Colonic mucosa (tissue), 4 donors: ENCODE data around the gene GPR4. TPM values are rescaled to one million over a fixed set of nuclear protein-coding genes. Genes with fewer than 3 reads are reported as not detected.
A peak's percentile ranks its signal among the peaks of the same experiment; 100 is the strongest.

Source experiments
- DNase-seq: peaks from one replicate; pipeline ENCODE4 v3.0.0-alpha.2; 2020
- H3K27ac ChIP-seq: fragments of 200-600 bp; one replicate; pipeline ENCODE4 v1.8.0; 2021
- H3K27me3 ChIP-seq: fragments of 200-600 bp; one replicate; pipeline ENCODE4 v1.8.0; 2021
- H3K36me3 ChIP-seq: fragments of 200-600 bp; one replicate; pipeline ENCODE4 v1.8.0; 2021
- H3K4me1 ChIP-seq: fragments of 200-600 bp; one replicate; pipeline ENCODE4 v1.8.0; 2021; ENCODE audit warnings: mild to moderate bottlenecking
- H3K4me3 ChIP-seq: fragments of 200-600 bp; one replicate; pipeline ENCODE4 v1.8.0; 2021
- H3K9ac ChIP-seq, 2 donors: one replicate each; pipeline ENCODE4 v1.7.0; 2013; ENCODE audit warnings: control low read depth in 2 of 2, low read depth in 2 of 2, low read length in 2 of 2
- H3K9me3 ChIP-seq: fragments of 200-600 bp; one replicate; pipeline ENCODE4 v1.8.0; 2021
- intact Hi-C: fragments of 100-400 bp; cut with DNase I; formaldehyde crosslinking; loops from one replicate; pipeline ENCODE4 v1.14.1; 2022
- total RNA-seq, 2 donors: library from RNA; stranded (reverse); fragmentation: NEBNext Ultra II Directional in 1 of 2; extraction: Animal tissue kit (Norgen Biotek cat#: 25700) in 1 of 2; gene quantifications; one replicate each; pipeline ENCODE4 v1.2.1, GENCODE V29; 2021
- TF ChIP-seq, protein P1 (sequence below): fragments of 200-600 bp; IDR thresholded peaks from one replicate; pipeline ENCODE4 v1.8.0; 2022; ENCODE audit warnings: antibody characterized with exemption, mild to moderate bottlenecking
- donor health status: healthy.
- donor health status: DM: no; HTN: no; CAD: no.
- donor health status: DM: no; HTN: no; CAD: no.

The GPR4 gene
- total RNA-seq, 2 donors from 2014 or later, result 0.52 to 2.0 TPM

DNA sequence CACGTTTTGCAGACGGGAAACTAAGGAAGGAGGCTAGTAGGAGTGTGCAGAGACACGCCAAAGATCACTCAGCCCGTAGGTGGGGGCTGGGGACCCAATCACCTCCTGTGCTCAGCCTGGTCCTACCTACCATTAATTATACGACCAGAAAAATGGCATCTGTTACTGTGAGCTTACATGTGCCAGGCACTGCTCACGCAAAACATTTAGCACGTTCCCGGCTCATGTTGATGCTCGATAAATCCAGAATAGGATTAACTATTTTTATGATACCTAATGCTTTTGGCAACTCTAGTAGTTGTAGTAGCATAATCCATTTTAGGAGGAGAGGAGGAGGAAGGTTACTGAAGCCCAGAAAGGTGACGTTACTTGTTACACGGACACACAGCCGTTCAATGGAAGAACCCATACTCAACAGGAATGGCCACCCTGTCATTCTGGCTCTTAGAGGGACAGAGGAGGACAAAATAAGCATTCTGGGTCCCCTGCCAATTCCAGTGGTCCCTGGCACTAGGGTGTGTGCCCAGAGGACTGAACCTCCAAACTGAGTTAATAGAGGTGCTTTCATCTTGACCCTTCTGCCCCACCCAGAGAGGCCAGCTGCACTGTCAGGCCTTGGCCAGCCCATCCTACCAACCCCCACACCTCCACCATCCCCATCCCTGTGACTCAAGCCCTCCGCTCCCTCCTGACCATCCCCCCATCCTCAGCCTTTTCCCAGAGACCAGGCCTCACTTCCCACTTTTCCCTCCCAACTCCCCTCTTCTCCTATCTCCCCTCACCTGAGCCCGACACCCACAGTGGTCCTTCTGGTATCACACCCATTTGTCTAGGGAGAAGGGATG, 42.1 kb upstream of the GPR4 start:
- H3K27me3 ChIP-seq, result peaks cover 18% of the 10 kb centered on the region
- no peaks in the 10 kb centered on the region for H3K36me3 ChIP-seq
- H3K9me3 ChIP-seq, result no peaks in the 10 kb centered on the region
- TF ChIP-seq, protein P1, sequence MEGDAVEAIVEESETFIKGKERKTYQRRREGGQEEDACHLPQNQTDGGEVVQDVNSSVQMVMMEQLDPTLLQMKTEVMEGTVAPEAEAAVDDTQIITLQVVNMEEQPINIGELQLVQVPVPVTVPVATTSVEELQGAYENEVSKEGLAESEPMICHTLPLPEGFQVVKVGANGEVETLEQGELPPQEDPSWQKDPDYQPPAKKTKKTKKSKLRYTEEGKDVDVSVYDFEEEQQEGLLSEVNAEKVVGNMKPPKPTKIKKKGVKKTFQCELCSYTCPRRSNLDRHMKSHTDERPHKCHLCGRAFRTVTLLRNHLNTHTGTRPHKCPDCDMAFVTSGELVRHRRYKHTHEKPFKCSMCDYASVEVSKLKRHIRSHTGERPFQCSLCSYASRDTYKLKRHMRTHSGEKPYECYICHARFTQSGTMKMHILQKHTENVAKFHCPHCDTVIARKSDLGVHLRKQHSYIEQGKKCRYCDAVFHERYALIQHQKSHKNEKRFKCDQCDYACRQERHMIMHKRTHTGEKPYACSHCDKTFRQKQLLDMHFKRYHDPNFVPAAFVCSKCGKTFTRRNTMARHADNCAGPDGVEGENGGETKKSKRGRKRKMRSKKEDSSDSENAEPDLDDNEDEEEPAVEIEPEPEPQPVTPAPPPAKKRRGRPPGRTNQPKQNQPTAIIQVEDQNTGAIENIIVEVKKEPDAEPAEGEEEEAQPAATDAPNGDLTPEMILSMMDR, result no peak
- H3K4me3 ChIP-seq, result no peak overlapping the region
- H3K9ac ChIP-seq, result peak overlapping the region in 1 of 2 donors; percentile 19
- H3K4me1 ChIP-seq, result peaks cover 7% of the 10 kb centered on the region
- DNase-seq, result no peak
- no peak overlapping the region for H3K27ac ChIP-seq
- intact Hi-C loops, result loop anchor here (2.0 to 10.0 kb wide), 2 partner anchors 37 to 119 kb away; no protein-coding TSS in a partner anchor

DNA sequence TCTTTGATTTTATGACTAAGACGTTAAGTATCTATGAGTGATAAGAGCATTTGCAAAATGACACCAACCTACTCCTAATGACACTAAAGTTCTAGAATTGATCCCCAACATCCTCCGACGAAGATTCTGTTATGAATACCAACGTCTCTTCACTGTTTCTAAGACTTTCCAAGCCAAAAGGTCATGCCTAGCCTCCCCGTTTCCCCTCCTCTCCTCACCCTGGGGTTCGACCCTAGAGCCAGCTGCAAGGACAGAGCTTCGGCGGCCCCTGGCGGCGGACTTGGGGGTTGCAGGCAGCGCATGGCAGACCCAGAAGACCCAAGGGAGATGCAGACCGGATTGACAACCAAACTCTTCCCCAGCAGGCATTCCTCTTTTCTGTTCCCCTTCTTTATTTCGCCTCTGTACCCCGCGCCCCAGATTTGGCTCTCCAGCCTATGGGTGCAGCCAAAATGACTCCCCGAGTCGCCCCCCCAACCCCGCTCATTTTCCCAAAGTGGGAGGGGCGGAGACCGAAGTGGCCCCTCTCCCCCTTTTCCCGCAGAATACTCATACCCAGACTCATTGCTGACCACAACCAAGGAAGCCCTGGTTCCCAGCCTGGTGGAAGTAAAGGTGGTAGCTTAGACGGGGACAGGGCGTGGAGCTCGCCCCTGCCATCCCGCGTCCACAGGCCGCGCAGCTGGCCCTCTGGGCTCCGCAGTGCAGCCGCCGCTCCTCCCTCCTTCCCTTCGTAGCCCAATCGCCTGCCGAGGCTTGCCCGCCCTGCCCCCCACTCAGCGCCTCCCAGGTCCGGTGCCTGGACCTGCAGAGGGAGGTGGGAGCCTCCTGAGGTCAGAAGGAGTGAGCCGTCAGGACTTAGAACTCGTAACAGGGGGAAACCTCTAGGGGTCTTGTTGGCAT, 41.3 kb upstream of the GPR4 start:
- no peak overlapping the region for H3K4me3 ChIP-seq
- peaks cover 8% of the 10 kb centered on the region for H3K4me1 ChIP-seq
- H3K9ac ChIP-seq, result no peak overlapping the region
- no peaks in the 10 kb centered on the region for H3K36me3 ChIP-seq
- intact Hi-C loops, result loop anchor here (2.0 to 10.0 kb wide), 2 partner anchors 36 to 118 kb away; no protein-coding TSS in a partner anchor
- peak overlapping the region; percentile 67 for H3K27ac ChIP-seq
- TF ChIP-seq, protein P1, result peak; percentile 98
- no peaks in the 10 kb centered on the region for H3K9me3 ChIP-seq
- peak; percentile 94 for DNase-seq
- H3K27me3 ChIP-seq, result peaks cover 18% of the 10 kb centered on the region

DNA sequence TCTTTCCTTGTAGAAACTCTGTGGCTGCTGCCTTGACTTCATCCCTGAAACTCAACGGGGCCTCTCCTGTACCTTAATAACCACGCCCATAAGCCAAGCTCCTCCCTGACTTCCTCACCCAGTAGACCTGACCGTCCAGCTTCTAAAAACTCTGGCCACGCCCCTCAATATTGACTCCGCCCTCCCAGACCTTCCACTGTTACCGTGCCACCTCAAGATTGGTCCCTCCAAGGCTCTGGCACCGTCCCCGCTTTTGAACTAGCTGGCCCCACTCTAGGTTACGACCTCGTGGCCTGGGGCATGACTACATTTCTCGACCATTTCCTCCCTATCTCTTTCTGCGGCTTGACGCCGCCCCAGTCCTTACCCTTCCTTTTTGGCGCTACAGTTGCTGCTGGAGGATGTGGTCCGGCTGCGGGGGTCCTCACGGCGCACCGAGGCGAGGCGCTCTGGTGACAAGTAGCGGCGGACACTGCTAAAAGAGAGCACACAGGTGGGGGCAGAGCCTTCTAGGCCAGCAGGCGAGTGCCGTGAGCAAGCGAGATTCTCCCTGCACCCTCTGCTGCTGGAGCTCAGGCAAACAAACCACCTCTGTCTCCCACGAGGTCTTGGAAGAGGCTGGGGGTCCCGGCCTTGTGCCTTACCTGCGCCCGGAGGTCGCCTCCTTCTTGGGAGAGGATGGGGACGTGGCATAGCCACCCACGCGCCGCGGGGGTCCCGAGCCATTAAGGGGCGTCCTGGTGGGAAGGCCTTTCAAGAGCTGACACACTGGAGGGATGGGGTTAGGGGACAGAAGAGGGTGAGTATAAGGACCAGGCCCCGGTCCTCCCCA, 39.5 kb upstream of the GPR4 start:
- peak overlapping the region; percentile 32 to 66 for H3K9ac ChIP-seq
- H3K36me3 ChIP-seq, result no peaks in the 10 kb centered on the region
- H3K4me1 ChIP-seq, result peaks cover 13% of the 10 kb centered on the region
- H3K27ac ChIP-seq, result peak overlapping the region; percentile 67
- peak; percentile 97 for DNase-seq
- H3K27me3 ChIP-seq, result peaks cover 18% of the 10 kb centered on the region
- intact Hi-C loops, result loop anchor here (2.0 to 10.0 kb wide), 2 partner anchors 35 to 117 kb away; no protein-coding TSS in a partner anchor
- peak overlapping the region; percentile 27 for H3K4me3 ChIP-seq
- TF ChIP-seq, protein P1, result no peak
- H3K9me3 ChIP-seq, result no peaks in the 10 kb centered on the region

DNA sequence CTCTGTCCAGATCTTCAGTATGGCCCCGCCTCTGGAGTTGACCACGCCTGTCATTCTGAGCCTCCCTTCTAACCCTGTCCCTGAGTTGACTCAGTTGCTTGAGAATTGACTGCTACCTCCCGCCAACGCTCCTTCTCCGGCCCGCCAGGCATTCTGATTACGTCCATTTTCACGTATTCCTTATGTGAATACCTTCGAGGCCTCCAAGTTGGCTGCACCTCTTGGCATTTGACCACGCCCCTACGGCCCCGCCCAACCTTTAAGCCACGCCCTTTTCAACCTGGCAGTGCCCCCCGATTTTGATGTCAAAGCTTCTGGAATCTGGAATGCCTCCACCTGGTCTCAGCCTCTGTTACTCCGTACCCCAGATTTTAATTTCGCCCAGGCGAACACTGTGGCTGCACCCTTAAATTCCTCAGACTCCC, 38.8 kb upstream of the GPR4 start:
- H3K9ac ChIP-seq, result peak overlapping the region in 1 of 2 donors; percentile 66
- intact Hi-C loops, result loop anchor here (10.0 kb wide), 1 partner anchor 116 kb away; no protein-coding TSS in a partner anchor
- peaks cover 18% of the 10 kb centered on the region for H3K27me3 ChIP-seq
- TF ChIP-seq, protein P1, result no peak
- peak; percentile 68 for DNase-seq
- no peaks in the 10 kb centered on the region for H3K36me3 ChIP-seq
- H3K27ac ChIP-seq, result peak overlapping the region; percentile 67
- H3K9me3 ChIP-seq, result no peaks in the 10 kb centered on the region
- no peak overlapping the region for H3K4me3 ChIP-seq
- peaks cover 13% of the 10 kb centered on the region for H3K4me1 ChIP-seq
